Right atrium auricular region (tissue), 2 donors: ENCODE data around the gene NR1D2. TPM values are rescaled to one million over a fixed set of nuclear protein-coding genes. Genes with fewer than 3 reads are reported as not detected.

Source experiments
- DNase-seq: peaks from one replicate; pipeline ENCODE4 v3.0.0-alpha.2; 2019; ENCODE audit warnings: low spot score
- H3K27ac ChIP-seq, 2 donors: fragments of 200-600 bp; sonication (generic); 1 replicate in 1 of 2; 2 replicates in 1 of 2; pipeline ENCODE4 v1.5.1; 2016 to 2019
- H3K27me3 ChIP-seq, 2 donors: fragments of 200-600 bp; sonication (generic); one replicate each; pipeline versions ENCODE4 v1.5.1 to v1.6.0; 2017 to 2019
- H3K36me3 ChIP-seq: fragments of 200-600 bp; sonication (generic); one replicate; pipeline ENCODE4 v1.5.1; 2016
- H3K4me1 ChIP-seq, 2 donors: fragments of 200-600 bp; sonication (generic); one replicate each; pipeline versions ENCODE4 v1.5.1 to v1.6.0; 2017 to 2019
- H3K4me3 ChIP-seq, 2 donors: fragments of 200-600 bp; sonication (generic); 1 replicate in 1 of 2; 2 replicates in 1 of 2; pipeline ENCODE4 v1.5.1; 2017 to 2019; ENCODE audit warnings: mild to moderate bottlenecking in 1 of 2, moderate library complexity in 1 of 2
- H3K9me3 ChIP-seq, 2 donors: fragments of 200-600 bp; sonication (generic); one replicate each; pipeline ENCODE4 v1.5.1; 2019
- CTCF ChIP-seq, 2 donors: fragments of 200-600 bp; sonication (generic); IDR thresholded peaks; one replicate each; pipeline ENCODE4 v1.5.1; 2019; ENCODE audit warnings: antibody characterized with exemption in 2 of 2
- total RNA-seq, 2 donors: library from RNA; depleted of rRNA; stranded (reverse); fragments of >200 nt; gene quantifications; one replicate each; pipeline ENCODE4 v1.1.0, GENCODE V29; 2016

NR1D2 gene
- total RNA-seq, 2 donors from 2014 or later = 15.8 to 27.7 TPM

GRCh38 chr3:23969393-23969792 is 24.3 kb downstream of the NR1D2 start:
- Histone ChIP-seq H3K36me3 (peaks cover 56% of the 10 kb centered on the region), H3K4me3 (no peak overlapping the region), H3K27me3 (no peaks in the 10 kb centered on the region), H3K9me3 (no peaks in the 10 kb centered on the region), H3K4me1 (peaks cover 0 to 22% of the 10 kb centered on the region in 2 donors), H3K27ac (no peak overlapping the region)
- TF ChIP-seq CTCF (IDR thresholded peaks at IDR 0.05) = no peak
- no peak for DNase-seq

- no peak overlapping the region for H3K27ac ChIP-seq
- H3K4me1 ChIP-seq = peaks cover 0 to 8% of the 10 kb centered on the region in 2 donors
- peaks cover 49% of the 10 kb centered on the region for H3K36me3 ChIP-seq
- H3K4me3 ChIP-seq = no peak overlapping the region
- no peak for DNase-seq
- TF ChIP-seq CTCF (IDR thresholded peaks at IDR 0.05) = no peak
- no peaks in the 10 kb centered on the region for H3K27me3 ChIP-seq
- peaks cover 0 to 5% of the 10 kb centered on the region in 2 donors for H3K9me3 ChIP-seq
Observed at GRCh38 chr3:23971684-23972083, 26.6 kb downstream of the NR1D2 start.

- H3K27me3 ChIP-seq = no peaks in the 10 kb centered on the region
- peaks cover 0 to 5% of the 10 kb centered on the region in 2 donors for H3K9me3 ChIP-seq
- no peak for DNase-seq
- peaks cover 0 to 21% of the 10 kb centered on the region in 2 donors for H3K4me1 ChIP-seq
- no peak overlapping the region for H3K27ac ChIP-seq
- H3K4me3 ChIP-seq = no peak overlapping the region
- peaks cover 28% of the 10 kb centered on the region for H3K36me3 ChIP-seq
- no peak for TF ChIP-seq CTCF (IDR thresholded peaks at IDR 0.05)
Observed at GRCh38 chr3:23976555-23976954, 31.5 kb downstream of the NR1D2 start.

GRCh38 chr3:23979569-23979968 is 34.5 kb downstream of the NR1D2 start:
- TF ChIP-seq CTCF (IDR thresholded peaks at IDR 0.05) = no peak
- peak overlapping the region in 1 of 2 donors; percentile 28 for H3K27ac ChIP-seq
- no peak for DNase-seq
- H3K9me3 ChIP-seq = peaks cover 0 to 5% of the 10 kb centered on the region in 2 donors
- H3K27me3 ChIP-seq = no peaks in the 10 kb centered on the region
- peaks cover 19% of the 10 kb centered on the region for H3K36me3 ChIP-seq
- H3K4me3 ChIP-seq = no peak overlapping the region
- H3K4me1 ChIP-seq = peaks cover 0 to 22% of the 10 kb centered on the region in 2 donors

- no peak overlapping the region for H3K4me3 ChIP-seq
- peaks cover 16% of the 10 kb centered on the region for H3K36me3 ChIP-seq
- no peaks in the 10 kb centered on the region for H3K27me3 ChIP-seq
- DNase-seq = no peak
- peaks cover 0 to 3% of the 10 kb centered on the region in 2 donors for H3K9me3 ChIP-seq
- peaks cover 0 to 22% of the 10 kb centered on the region in 2 donors for H3K4me1 ChIP-seq
- no peak overlapping the region for H3K27ac ChIP-seq
- no peak for TF ChIP-seq CTCF (IDR thresholded peaks at IDR 0.05)
Observed at GRCh38 chr3:23981136-23981535, 36.0 kb downstream of the NR1D2 start.

- Histone ChIP-seq H3K4me3 (no peak overlapping the region), H3K9me3 (no peaks in the 10 kb centered on the region), H3K36me3 (peaks cover 11% of the 10 kb centered on the region), H3K27me3 (no peaks in the 10 kb centered on the region), H3K4me1 (peaks cover 0 to 22% of the 10 kb centered on the region in 2 donors), H3K27ac (no peak overlapping the region)
- TF ChIP-seq CTCF (IDR thresholded peaks at IDR 0.05) = no peak
- DNase-seq = no peak
Observed at GRCh38 chr3:23981955-23982354, 36.9 kb downstream of the NR1D2 start.
